ENCODE results near the gene COL11A2. TPM values are rescaled to one million over a fixed set of nuclear protein-coding genes. Genes with fewer than 3 reads are reported as not detected.
A peak's percentile ranks its signal among the peaks of the same experiment; 100 is the strongest.

COL11A2 gene
- total RNA-seq, 1 donor from 2014 or later = 1.2 TPM

- Histone ChIP-seq H3K27ac (peak overlapping the region; percentile 68), H3K9me3 (no peaks in the 10 kb centered on the region), H3K36me3 (peaks cover 35% of the 10 kb centered on the region), H3K27me3 (no peaks in the 10 kb centered on the region), H3K4me3 (peak overlapping the region; percentile 82), H3K4me1 (peaks cover 39% of the 10 kb centered on the region)
- DNase-seq = no peak
- ATAC-seq = no peak
- intact Hi-C loops (cut with DNase I) = no loop called here
- no peak for TF ChIP-seq CTCF (IDR thresholded peaks at IDR 0.05)
These were observed 13.1 kb upstream of the COL11A2 start for GRCh38 chr6:33205191-33206026.

GRCh38 chr6:33204415-33205190 is 12.3 kb upstream of the COL11A2 start, which contains the start of gene HSD17B8:
HSD17B8 (plus strand) TSS chr6:33204655; CDS start chr6:33204669, 14 bp downstream.
- no peak for TF ChIP-seq CTCF (IDR thresholded peaks at IDR 0.05)
- no peaks in the 10 kb centered on the region for H3K27me3 ChIP-seq
- peak within 1 kb of the TSS; percentile 82 for H3K4me3 ChIP-seq
- ATAC-seq (peak; percentile 79), DNase-seq (peak; percentile 98)
- intact Hi-C loops (cut with DNase I) = no loop called here
- peaks cover 39% of the 10 kb centered on the region for H3K4me1 ChIP-seq
- peak within 1 kb of the TSS; percentile 68 for H3K27ac ChIP-seq
- H3K9me3 ChIP-seq = no peaks in the 10 kb centered on the region
- peaks cover 27% of the 10 kb centered on the region for H3K36me3 ChIP-seq

GRCh38 chr6:33204165-33204414 is 11.8 kb upstream of the COL11A2 start:
- Histone ChIP-seq H3K36me3 (peaks cover 23% of the 10 kb centered on the region), H3K4me1 (peaks cover 38% of the 10 kb centered on the region), H3K9me3 (no peaks in the 10 kb centered on the region), H3K27ac (no peak overlapping the region), H3K27me3 (no peaks in the 10 kb centered on the region), H3K4me3 (peak overlapping the region; percentile 82)
- DNase-seq (no peak), ATAC-seq (no peak)
- intact Hi-C loops (cut with DNase I) = no loop called here
- TF ChIP-seq CTCF (IDR thresholded peaks at IDR 0.05) = no peak

- ATAC-seq = no peak
- H3K27me3 ChIP-seq = no peaks in the 10 kb centered on the region
- H3K4me1 ChIP-seq = peaks cover 40% of the 10 kb centered on the region
- intact Hi-C loops (cut with DNase I) = no loop called here
- TF ChIP-seq CTCF (IDR thresholded peaks at IDR 0.05) = no peak
- H3K4me3 ChIP-seq = no peak overlapping the region
- DNase-seq = no peak
- no peak overlapping the region for H3K27ac ChIP-seq
- peaks cover 23% of the 10 kb centered on the region for H3K36me3 ChIP-seq
- H3K9me3 ChIP-seq = no peaks in the 10 kb centered on the region
These were observed 11.3 kb upstream of the COL11A2 start for GRCh38 chr6:33203443-33204164.

GRCh38 chr6:33202799-33203198 is 10.5 kb upstream of the COL11A2 start:
- DNase-seq (no peak), ATAC-seq (no peak)
- intact Hi-C loops (cut with DNase I) = no loop called here
- Histone ChIP-seq H3K27ac (no peak overlapping the region), H3K4me3 (no peak overlapping the region), H3K27me3 (no peaks in the 10 kb centered on the region), H3K36me3 (peaks cover 23% of the 10 kb centered on the region), H3K4me1 (peaks cover 48% of the 10 kb centered on the region), H3K9me3 (no peaks in the 10 kb centered on the region)
- TF ChIP-seq CTCF (IDR thresholded peaks at IDR 0.05) = no peak

All from upper lobe of right lung (tissue), 1 donor.